Smooth muscle cell (in vitro differentiated cells): ENCODE data around the gene NELL2. TPM values are rescaled to one million over a fixed set of nuclear protein-coding genes. Genes with fewer than 3 reads are reported as not detected.

Experiments used
- DNase-seq: peaks from one replicate; lab custom pipeline; 2025; ENCODE audit not compliant: unreplicated experiment; lab: John Stamatoyannopoulos, UW
- H2AFZ ChIP-seq: fragments of 200-600 bp; sonication (generic); 2 replicates; pipeline ENCODE4 v1.6.0; 2016; ENCODE audit warnings: antibody characterized with exemption, low read depth, mild to moderate bottlenecking
- H3F3A ChIP-seq: fragments of 200-600 bp; sonication (generic); 2 replicates; pipeline ENCODE4 v1.6.0; 2017; ENCODE audit warnings: antibody characterized with exemption, low read depth
- H3K27ac ChIP-seq: fragments of 200-600 bp; sonication (generic); 2 replicates; pipeline ENCODE4 v1.5.1; 2016; ENCODE audit warnings: low read depth, mild to moderate bottlenecking
- H3K27me3 ChIP-seq: fragments of 200-600 bp; sonication (generic); 2 replicates; pipeline ENCODE4 v1.6.1; 2016; ENCODE audit warnings: low read depth, mild to moderate bottlenecking
- H3K36me3 ChIP-seq: fragments of 200-600 bp; sonication (generic); 2 replicates; pipeline ENCODE4 v1.5.1; 2016; ENCODE audit warnings: low read depth
- H3K4me1 ChIP-seq: fragments of 200-600 bp; sonication (generic); 2 replicates; pipeline ENCODE4 v1.5.1; 2016; ENCODE audit warnings: low read depth
- H3K4me2 ChIP-seq: fragments of 200-600 bp; sonication (generic); 2 replicates; pipeline ENCODE4 v1.6.0; 2016; ENCODE audit warnings: mild to moderate bottlenecking
- H3K4me3 ChIP-seq: fragments of 200-600 bp; sonication (generic); 2 replicates; pipeline ENCODE4 v1.5.1; 2016; ENCODE audit warnings: mild to moderate bottlenecking
- H3K79me2 ChIP-seq: fragments of 200-600 bp; sonication (generic); 2 replicates; pipeline ENCODE4 v1.6.0; 2016; ENCODE audit warnings: low read depth, mild to moderate bottlenecking
- H3K9ac ChIP-seq: fragments of 200-600 bp; sonication (generic); 2 replicates; pipeline ENCODE4 v1.6.0; 2016; ENCODE audit warnings: low read depth
- H3K9me3 ChIP-seq: fragments of 200-600 bp; sonication (generic); replicated peaks from 2 replicates; pipeline ENCODE4 v1.5.1; 2016; ENCODE audit warnings: low read depth
- H4K20me1 ChIP-seq: fragments of 200-600 bp; sonication (generic); 2 replicates; pipeline ENCODE4 v1.6.0; 2016; ENCODE audit warnings: low read depth
- WGBS: methylation state at CpG from one replicate; pipeline ENCODE4 v1.1.7; 2016; ENCODE audit warnings: low lambda C conversion rate; 5-methylcytosine and 5-hydroxymethylcytosine counted together
- polyA plus RNA-seq: library from polyadenylated mRNA; unstranded; fragments of >200 nt; fragmentation: Nextera tagmentation; extraction: Ambion mirVana; gene quantifications from 2 replicates; pipeline ENCODE4 v1.2.1, GENCODE V29; 2016
- total RNA-seq: library from RNA; depleted of rRNA; stranded (reverse); fragments of >200 nt; gene quantifications from 2 replicates; pipeline ENCODE4 v1.2.3, GENCODE V29; 2014
- TF ChIP-seq, protein P1 (sequence below): fragments of 200-600 bp; sonication (generic); IDR thresholded peaks from 2 replicates; pipeline ENCODE4 v1.5.1; 2017; ENCODE audit warnings: borderline replicate concordance, mild to moderate bottlenecking, antibody characterized with exemption; ENCODE audit not compliant: insufficient read depth, poor library complexity, severe bottlenecking

Gene NELL2
- total and polyA plus RNA-seq, 2 experiments from 2014 or later: 16.8 TPM; not detected in 1

DNA sequence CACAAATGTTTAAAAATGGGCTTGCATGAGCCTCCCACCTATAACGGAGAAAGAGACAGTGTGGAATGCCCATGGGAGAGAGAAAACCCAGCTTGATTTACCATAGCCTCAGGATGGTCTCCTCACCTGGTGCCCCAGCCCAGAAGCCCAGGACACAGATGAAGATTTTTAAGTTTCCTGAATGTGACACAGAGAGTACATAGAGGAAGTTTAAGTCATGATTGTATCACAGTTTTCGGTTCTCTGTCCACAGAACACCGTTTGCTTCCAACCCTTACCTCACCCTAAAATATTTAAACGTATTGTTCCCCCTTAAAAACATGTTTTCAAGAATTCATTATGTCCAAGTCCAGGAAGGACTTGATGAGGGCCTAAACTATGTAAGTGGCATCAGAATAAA, 56.2 kb downstream of the NELL2 start:
- no peak overlapping the region for H3K27ac ChIP-seq
- TF ChIP-seq, protein P1, sequence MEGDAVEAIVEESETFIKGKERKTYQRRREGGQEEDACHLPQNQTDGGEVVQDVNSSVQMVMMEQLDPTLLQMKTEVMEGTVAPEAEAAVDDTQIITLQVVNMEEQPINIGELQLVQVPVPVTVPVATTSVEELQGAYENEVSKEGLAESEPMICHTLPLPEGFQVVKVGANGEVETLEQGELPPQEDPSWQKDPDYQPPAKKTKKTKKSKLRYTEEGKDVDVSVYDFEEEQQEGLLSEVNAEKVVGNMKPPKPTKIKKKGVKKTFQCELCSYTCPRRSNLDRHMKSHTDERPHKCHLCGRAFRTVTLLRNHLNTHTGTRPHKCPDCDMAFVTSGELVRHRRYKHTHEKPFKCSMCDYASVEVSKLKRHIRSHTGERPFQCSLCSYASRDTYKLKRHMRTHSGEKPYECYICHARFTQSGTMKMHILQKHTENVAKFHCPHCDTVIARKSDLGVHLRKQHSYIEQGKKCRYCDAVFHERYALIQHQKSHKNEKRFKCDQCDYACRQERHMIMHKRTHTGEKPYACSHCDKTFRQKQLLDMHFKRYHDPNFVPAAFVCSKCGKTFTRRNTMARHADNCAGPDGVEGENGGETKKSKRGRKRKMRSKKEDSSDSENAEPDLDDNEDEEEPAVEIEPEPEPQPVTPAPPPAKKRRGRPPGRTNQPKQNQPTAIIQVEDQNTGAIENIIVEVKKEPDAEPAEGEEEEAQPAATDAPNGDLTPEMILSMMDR: no peak

DNA sequence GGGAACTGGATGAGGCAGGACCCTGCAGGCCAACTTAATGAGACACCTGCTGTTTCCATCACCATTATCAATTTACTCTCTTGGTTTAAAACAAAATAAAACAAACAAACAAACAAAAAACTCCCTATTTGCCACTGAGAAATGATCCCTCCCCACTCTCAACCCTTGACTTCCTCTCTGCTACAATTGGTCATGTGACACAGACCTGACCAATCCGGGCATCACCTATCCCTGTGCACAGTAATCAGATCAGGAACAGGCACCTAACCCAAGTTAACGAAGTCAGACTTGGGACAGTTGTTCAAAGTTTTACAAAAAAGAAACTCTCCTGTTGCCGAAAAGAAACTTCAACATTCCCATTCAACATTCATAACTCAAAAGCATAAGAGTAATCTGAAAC, 58.4 kb downstream of the NELL2 start:
- H3K9me3 ChIP-seq: no peaks in the 10 kb centered on the region
- WGBS: 89% methylated on average over 3 of the region's 3 CpGs
- H2AFZ ChIP-seq: no peak overlapping the region
- H3F3A ChIP-seq: no peaks in the 10 kb centered on the region
- TF ChIP-seq, protein P1: no peak
- H3K4me3 ChIP-seq: no peak overlapping the region
- no peak overlapping the region for H3K4me2 ChIP-seq
- H3K9ac ChIP-seq: no peak overlapping the region
- H3K27me3 ChIP-seq: no peaks in the 10 kb centered on the region
- no peaks in the 10 kb centered on the region for H3K79me2 ChIP-seq
- H3K36me3 ChIP-seq: no peaks in the 10 kb centered on the region
- no peak for DNase-seq
- peaks cover 5% of the 10 kb centered on the region for H3K4me1 ChIP-seq
- H3K27ac ChIP-seq: no peak overlapping the region
- no peaks in the 10 kb centered on the region for H4K20me1 ChIP-seq

More for the DNA sequence above, 56.2 kb downstream of the NELL2 start:
- Histone ChIP-seq H3K79me2 (no peaks in the 10 kb centered on the region), H3K9ac (no peak overlapping the region), H3F3A (no peaks in the 10 kb centered on the region), H3K36me3 (no peaks in the 10 kb centered on the region), H4K20me1 (no peaks in the 10 kb centered on the region), H3K27me3 (no peaks in the 10 kb centered on the region), H3K4me3 (no peak overlapping the region), H3K4me2 (no peak overlapping the region), H3K4me1 (peaks cover 5% of the 10 kb centered on the region), H2AFZ (no peak overlapping the region), H3K9me3 (no peaks in the 10 kb centered on the region)
- no peak for DNase-seq
- WGBS: 87% methylated on average over 4 of the region's 4 CpGs

DNA sequence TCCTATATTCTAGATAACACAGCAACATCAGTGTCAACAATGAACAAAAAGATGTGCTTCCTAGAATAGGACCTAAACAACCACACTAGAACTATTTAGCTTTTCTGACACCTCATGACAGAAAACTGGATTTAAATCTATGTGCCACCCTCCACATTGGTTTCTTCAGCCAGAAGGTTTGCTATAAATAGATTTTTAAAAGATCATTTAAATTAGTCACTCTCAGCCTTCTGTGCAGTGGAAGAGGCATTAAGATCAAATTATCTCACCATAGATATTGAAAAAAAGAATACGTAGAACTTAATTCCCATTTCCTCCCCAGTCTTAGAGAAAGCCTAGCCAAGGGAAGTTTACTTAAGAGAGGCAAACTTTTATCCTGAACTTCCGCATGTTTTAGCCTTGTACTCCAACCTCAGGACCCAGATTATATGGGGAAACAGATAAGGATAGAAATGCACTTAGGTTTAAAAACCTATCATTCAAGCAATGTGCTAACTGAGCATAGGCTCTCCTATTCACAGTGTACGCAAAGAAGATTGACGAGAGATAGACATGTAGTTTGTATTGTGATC, 59.6 kb downstream of the NELL2 start:
- 57% methylated on average over 4 of the region's 4 CpGs for WGBS
- Histone ChIP-seq H4K20me1 (no peaks in the 10 kb centered on the region), H3K9me3 (no peaks in the 10 kb centered on the region), H3K4me3 (no peak overlapping the region), H3K27me3 (no peaks in the 10 kb centered on the region), H2AFZ (no peak overlapping the region), H3K9ac (no peak overlapping the region), H3K79me2 (no peaks in the 10 kb centered on the region), H3K4me2 (peak overlapping the region; percentile 36), H3F3A (no peaks in the 10 kb centered on the region), H3K36me3 (no peaks in the 10 kb centered on the region), H3K27ac (no peak overlapping the region), H3K4me1 (peaks cover 5% of the 10 kb centered on the region)
- no peak for DNase-seq
- TF ChIP-seq, protein P1: no peak

DNA sequence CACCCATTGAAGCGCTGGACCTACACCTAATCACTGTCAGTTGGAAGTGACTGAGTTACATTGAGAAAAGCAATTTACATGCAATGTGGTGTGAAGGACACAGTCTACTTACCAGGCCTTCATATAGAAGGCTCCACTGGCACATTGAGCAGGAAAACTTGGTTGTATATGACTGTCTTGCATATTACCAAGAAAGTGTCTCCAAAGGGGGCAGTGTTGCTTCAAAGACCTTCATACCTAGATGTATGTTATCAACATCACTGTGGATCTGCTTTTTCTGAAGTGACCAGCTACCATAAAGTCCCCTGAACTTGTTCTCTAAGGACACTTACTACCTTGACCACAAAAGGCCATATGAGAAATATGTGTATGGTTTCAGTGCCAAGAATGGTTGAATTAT, 64.1 kb downstream of the NELL2 start:
- H3K4me2 ChIP-seq: no peak overlapping the region
- H2AFZ ChIP-seq: no peak overlapping the region
- H4K20me1 ChIP-seq: no peaks in the 10 kb centered on the region
- no peak overlapping the region for H3K4me3 ChIP-seq
- H3K36me3 ChIP-seq: no peaks in the 10 kb centered on the region
- H3F3A ChIP-seq: no peaks in the 10 kb centered on the region
- no peaks in the 10 kb centered on the region for H3K4me1 ChIP-seq
- DNase-seq: no peak
- no peak overlapping the region for H3K27ac ChIP-seq
- no peaks in the 10 kb centered on the region for H3K9me3 ChIP-seq
- no peaks in the 10 kb centered on the region for H3K27me3 ChIP-seq
- no peaks in the 10 kb centered on the region for H3K79me2 ChIP-seq
- WGBS: 100% methylated on average over 1 of the region's 1 CpG
- no peak overlapping the region for H3K9ac ChIP-seq
- TF ChIP-seq, protein P1: no peak
